CD14-positive monocyte (primary cell): Measurements from ENCODE around the gene SCN4A. TPM values are rescaled to one million over a fixed set of nuclear protein-coding genes. Genes with fewer than 3 reads are reported as not detected.
"Not testable (repeated sequence)": the region's sequence is repeated elsewhere in the genome, so short reads cannot be mapped to it uniquely, and the experiment has no call there.

ENCODE experiments used
- DNase-seq, 3 donors: peaks; one replicate each; pipeline ENCODE4 v3.0.0-alpha.2; 2011 to 2022
- H2AFZ ChIP-seq: 2 replicates; pipeline ENCODE4 v1.6.0; 2012; ENCODE audit warnings: mild to moderate bottlenecking, low read depth, low read length, inconsistent platforms; ENCODE audit not compliant: insufficient read depth, poor library complexity, severe bottlenecking
- H3K27ac ChIP-seq, 2 donors: 1 replicate in 1 of 2; 2 replicates in 1 of 2; pipeline ENCODE4 v1.5.1; 2012 to 2013; ENCODE audit warnings: low read length in 2 of 2, control low read depth in 1 of 2, inconsistent platforms in 1 of 2, low read depth in 1 of 2, mild to moderate bottlenecking in 1 of 2
- H3K27me3 ChIP-seq, 2 donors: one replicate each; pipeline versions ENCODE4 v1.6.0 to v1.6.1; 2011 to 2013; ENCODE audit warnings: low read length in 2 of 2; ENCODE audit not compliant: control insufficient read depth in 2 of 2, insufficient read depth in 2 of 2
- H3K36me3 ChIP-seq, 2 donors: replicated peaks in 1 of 2; 1 replicate in 1 of 2; 2 replicates in 1 of 2; pipeline versions ENCODE4 v1.5.1 to v1.6.1; 2012 to 2013; ENCODE audit warnings: low read length in 2 of 2, control low read depth in 1 of 2, inconsistent platforms in 1 of 2, mild to moderate bottlenecking in 1 of 2; ENCODE audit not compliant: insufficient read depth in 2 of 2, control insufficient read depth in 1 of 2
- H3K4me1 ChIP-seq, 2 donors: 1 replicate in 1 of 2; 2 replicates in 1 of 2; pipeline versions ENCODE4 v1.5.1 to v1.6.1; 2012 to 2013; ENCODE audit warnings: low read length in 2 of 2, control low read depth in 1 of 2, inconsistent platforms in 1 of 2, mild to moderate bottlenecking in 1 of 2, moderate library complexity in 1 of 2; ENCODE audit not compliant: insufficient read depth in 2 of 2, control insufficient read depth in 1 of 2
- H3K4me2 ChIP-seq: replicated peaks from 2 replicates; pipeline ENCODE3; 2012; ENCODE audit warnings: low read length, moderate library complexity, mild to moderate bottlenecking; ENCODE audit not compliant: poor library complexity, severe bottlenecking; ENCODE audit errors: extremely low read depth
- H3K4me3 ChIP-seq, 3 experiments: fragments of 200-600 bp in 1 of 3; sonication (generic) in 1 of 3; replicated peaks in 1 of 3; 1 replicate in 2 of 3; 2 replicates in 1 of 3; pipeline ENCODE4 v1.5.1; 2011 to 2013; ENCODE audit warnings: low read length in 3 of 3, mild to moderate bottlenecking in 3 of 3, control low read depth in 2 of 3, low read depth in 2 of 3, inconsistent platforms in 1 of 3, moderate library complexity in 1 of 3
- H3K79me2 ChIP-seq: 2 replicates; pipeline ENCODE4 v1.6.0; 2012; ENCODE audit warnings: mild to moderate bottlenecking, control low read depth, inconsistent platforms, low read length, moderate library complexity; ENCODE audit not compliant: insufficient read depth
- H3K9ac ChIP-seq: 2 replicates; pipeline ENCODE4 v1.6.0; 2017; ENCODE audit warnings: low read length, mild to moderate bottlenecking; ENCODE audit not compliant: insufficient read depth, poor library complexity, severe bottlenecking
- H3K9me3 ChIP-seq, 2 donors: replicated peaks in 1 of 2; 1 replicate in 1 of 2; 2 replicates in 1 of 2; pipeline versions ENCODE4 v1.5.1 to v1.6.1; 2012 to 2013; ENCODE audit warnings: low read length in 2 of 2, control low read depth in 1 of 2; ENCODE audit not compliant: control insufficient read depth in 1 of 2, insufficient read depth in 1 of 2
- H4K20me1 ChIP-seq: 2 replicates; pipeline ENCODE4 v1.6.0; 2012; ENCODE audit warnings: mild to moderate bottlenecking, low read length, control low read depth, moderate library complexity; ENCODE audit not compliant: insufficient read depth
- H3K27ac Mint-ChIP-seq, 7 donors: one replicate each; pipeline ENCODE4 v1.8.0; 2020; ENCODE audit warnings: mild to moderate bottlenecking in 7 of 7, mixed read lengths in 7 of 7, moderate library complexity in 6 of 7, inconsistent platforms in 2 of 7
- H3K27me3 Mint-ChIP-seq, 3 donors: one replicate each; pipeline ENCODE4 v1.8.0; 2021 to 2022; ENCODE audit warnings: low read depth in 3 of 3, mild to moderate bottlenecking in 3 of 3, mixed read lengths in 3 of 3, moderate library complexity in 3 of 3, inconsistent platforms in 1 of 3
- H3K36me3 Mint-ChIP-seq, 2 donors: one replicate each; pipeline ENCODE4 v1.8.0; 2020; ENCODE audit warnings: mixed read lengths in 2 of 2, inconsistent platforms in 1 of 2, mild to moderate bottlenecking in 1 of 2
- H3K4me1 Mint-ChIP-seq: one replicate; pipeline ENCODE4 v1.8.0; 2020; ENCODE audit warnings: mild to moderate bottlenecking, mixed read lengths
- H3K4me3 Mint-ChIP-seq, 2 donors: one replicate each; pipeline ENCODE4 v1.8.0; 2020; ENCODE audit warnings: mild to moderate bottlenecking in 2 of 2, mixed read lengths in 2 of 2, moderate library complexity in 1 of 2
- H3K9me3 Mint-ChIP-seq, 7 donors: one replicate each; pipeline ENCODE4 v1.8.0; 2020 to 2022; ENCODE audit warnings: mixed read lengths in 7 of 7, mild to moderate bottlenecking in 6 of 7, moderate library complexity in 6 of 7, inconsistent platforms in 2 of 7
- WGBS: methylation state at CpG from one replicate; pipeline ENCODE4 v1.1.5; 2013; ENCODE audit warnings: missing lambda C conversion rate; ENCODE audit not compliant: insufficient coverage; 5-methylcytosine and 5-hydroxymethylcytosine counted together
- intact Hi-C, 2 donors: fragments of 100-400 bp; cut with micrococcal nuclease; formaldehyde crosslinking; loops; one replicate each; pipeline versions ENCODE4 v1.15.0 to v1.15.1; 2023
- polyA plus RNA-seq, 3 donors: library from polyadenylated mRNA; depleted of rRNA in 1 of 3; unstranded in 2 of 3; stranded (reverse) in 1 of 3; fragments of 300-500 nt in 2 of 3; fragments of >200 nt in 1 of 3; fragmentation: Illumina TruSeq in 2 of 3; gene quantifications; 1 replicate in 2 of 3; 2 replicates in 1 of 3; pipeline ENCODE4 v1.2.3, GENCODE V29; 2012 to 2021
- TF ChIP-seq, protein P1 (sequence below): fragments of 200-600 bp; IDR thresholded peaks from one replicate; pipeline ENCODE4 v1.8.0; 2022; ENCODE audit warnings: antibody characterized with exemption, mild to moderate bottlenecking

Gene SCN4A
- polyA plus RNA-seq, 3 donors = not detected

DNA sequence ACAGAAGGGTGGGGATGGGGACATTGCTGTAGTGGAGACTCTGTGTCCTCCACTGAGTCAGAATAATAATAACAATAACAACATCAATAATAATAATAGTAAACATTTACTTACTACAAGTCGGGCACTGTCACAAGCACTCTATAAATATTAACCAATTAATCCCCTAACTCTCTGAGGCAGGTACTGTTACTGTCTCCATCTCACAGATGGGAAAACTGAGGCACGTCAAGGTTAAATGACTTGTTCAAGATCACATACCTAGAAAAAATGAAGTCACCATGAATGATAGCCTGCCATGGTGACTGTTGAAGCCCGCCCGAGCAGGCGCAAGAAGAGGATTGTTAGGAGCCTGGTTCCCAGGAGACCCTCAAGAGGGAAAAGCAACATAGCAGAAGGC is 35.6 kb upstream of the SCN4A start:
- Mint-ChIP-seq H3K27me3 (peaks cover 0 to 2% (median 0%) of the 10 kb centered on the region in 3 donors), H3K4me3 (peak overlapping the region in 1 of 2 donors; percentile 61), H3K36me3 (peaks cover 44 to 56% of the 10 kb centered on the region in 2 donors), H3K27ac (peak overlapping the region; percentile 74 to 98 (median 95)), H3K9me3 (peaks cover 0 to 4% (median 0%) of the 10 kb centered on the region in 7 donors), H3K4me1 (peaks cover 48% of the 10 kb centered on the region)
- Histone ChIP-seq H4K20me1 (no peaks in the 10 kb centered on the region), H3K36me3 (peaks cover 23 to 34% of the 10 kb centered on the region in 2 donors), H3K4me1 (peaks cover 30 to 43% of the 10 kb centered on the region in 2 donors), H2AFZ (no peak overlapping the region), H3K4me3 (peak overlapping the region in 1 of 3 experiments; percentile 20), H3K79me2 (peaks cover 63% of the 10 kb centered on the region), H3K27ac (peak overlapping the region; percentile 10 to 89), H3K9me3 (no peaks in the 10 kb centered on the region), H3K9ac (no peak overlapping the region), H3K4me2 (peak overlapping the region; percentile 20), H3K27me3 (no peaks in the 10 kb centered on the region)
- TF ChIP-seq, protein P1, sequence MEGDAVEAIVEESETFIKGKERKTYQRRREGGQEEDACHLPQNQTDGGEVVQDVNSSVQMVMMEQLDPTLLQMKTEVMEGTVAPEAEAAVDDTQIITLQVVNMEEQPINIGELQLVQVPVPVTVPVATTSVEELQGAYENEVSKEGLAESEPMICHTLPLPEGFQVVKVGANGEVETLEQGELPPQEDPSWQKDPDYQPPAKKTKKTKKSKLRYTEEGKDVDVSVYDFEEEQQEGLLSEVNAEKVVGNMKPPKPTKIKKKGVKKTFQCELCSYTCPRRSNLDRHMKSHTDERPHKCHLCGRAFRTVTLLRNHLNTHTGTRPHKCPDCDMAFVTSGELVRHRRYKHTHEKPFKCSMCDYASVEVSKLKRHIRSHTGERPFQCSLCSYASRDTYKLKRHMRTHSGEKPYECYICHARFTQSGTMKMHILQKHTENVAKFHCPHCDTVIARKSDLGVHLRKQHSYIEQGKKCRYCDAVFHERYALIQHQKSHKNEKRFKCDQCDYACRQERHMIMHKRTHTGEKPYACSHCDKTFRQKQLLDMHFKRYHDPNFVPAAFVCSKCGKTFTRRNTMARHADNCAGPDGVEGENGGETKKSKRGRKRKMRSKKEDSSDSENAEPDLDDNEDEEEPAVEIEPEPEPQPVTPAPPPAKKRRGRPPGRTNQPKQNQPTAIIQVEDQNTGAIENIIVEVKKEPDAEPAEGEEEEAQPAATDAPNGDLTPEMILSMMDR = no peak
- no peak for DNase-seq
- intact Hi-C loops = no loop called here
- WGBS = 98% methylated on average over 4 of the region's 5 CpGs

DNA sequence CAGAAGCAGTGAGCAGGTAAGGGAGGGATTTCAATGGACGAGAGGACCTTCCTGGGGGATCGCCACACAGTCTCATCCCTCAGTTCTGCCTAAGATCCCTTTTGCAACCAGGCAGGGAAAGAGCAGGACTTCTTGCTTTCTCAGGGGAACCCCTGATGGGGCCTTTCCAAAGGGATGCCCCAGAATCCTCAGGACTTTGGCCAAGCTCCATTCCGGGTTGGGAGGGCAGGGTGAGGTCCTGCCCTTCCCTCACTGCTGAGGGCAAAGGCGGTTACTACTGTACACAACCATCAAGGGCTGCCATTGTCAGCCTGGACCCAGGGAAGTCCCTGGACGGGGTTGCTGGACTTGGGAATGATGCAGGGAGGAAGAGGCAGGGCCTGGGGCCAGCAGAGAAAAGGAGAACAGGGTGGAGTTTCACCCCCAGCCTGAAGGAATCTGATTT is 35.1 kb upstream of the SCN4A start:
- Histone ChIP-seq H3K4me3 (no peak overlapping the region), H3K36me3 (peaks cover 28 to 39% of the 10 kb centered on the region in 2 donors), H3K79me2 (peaks cover 58% of the 10 kb centered on the region), H2AFZ (no peak overlapping the region), H3K4me1 (peaks cover 30 to 43% of the 10 kb centered on the region in 2 donors), H4K20me1 (no peaks in the 10 kb centered on the region), H3K27me3 (no peaks in the 10 kb centered on the region), H3K4me2 (peak overlapping the region; percentile 20), H3K9me3 (no peaks in the 10 kb centered on the region), H3K9ac (no peak overlapping the region), H3K27ac (peak overlapping the region; percentile 8 to 17)
- DNase-seq = no peak
- Mint-ChIP-seq H3K27me3 (peaks cover 0 to 2% (median 0%) of the 10 kb centered on the region in 3 donors), H3K4me1 (peaks cover 46% of the 10 kb centered on the region), H3K27ac (peak overlapping the region; percentile 15 to 98 (median 80)), H3K9me3 (peaks cover 0 to 4% (median 0%) of the 10 kb centered on the region in 7 donors), H3K36me3 (peaks cover 49 to 61% of the 10 kb centered on the region in 2 donors), H3K4me3 (peak overlapping the region in 1 of 2 donors; percentile 61)
- 0% methylated on average over 1 of the region's 5 CpGs for WGBS
- TF ChIP-seq, protein P1 = no peak
- intact Hi-C loops = no loop called here

DNA sequence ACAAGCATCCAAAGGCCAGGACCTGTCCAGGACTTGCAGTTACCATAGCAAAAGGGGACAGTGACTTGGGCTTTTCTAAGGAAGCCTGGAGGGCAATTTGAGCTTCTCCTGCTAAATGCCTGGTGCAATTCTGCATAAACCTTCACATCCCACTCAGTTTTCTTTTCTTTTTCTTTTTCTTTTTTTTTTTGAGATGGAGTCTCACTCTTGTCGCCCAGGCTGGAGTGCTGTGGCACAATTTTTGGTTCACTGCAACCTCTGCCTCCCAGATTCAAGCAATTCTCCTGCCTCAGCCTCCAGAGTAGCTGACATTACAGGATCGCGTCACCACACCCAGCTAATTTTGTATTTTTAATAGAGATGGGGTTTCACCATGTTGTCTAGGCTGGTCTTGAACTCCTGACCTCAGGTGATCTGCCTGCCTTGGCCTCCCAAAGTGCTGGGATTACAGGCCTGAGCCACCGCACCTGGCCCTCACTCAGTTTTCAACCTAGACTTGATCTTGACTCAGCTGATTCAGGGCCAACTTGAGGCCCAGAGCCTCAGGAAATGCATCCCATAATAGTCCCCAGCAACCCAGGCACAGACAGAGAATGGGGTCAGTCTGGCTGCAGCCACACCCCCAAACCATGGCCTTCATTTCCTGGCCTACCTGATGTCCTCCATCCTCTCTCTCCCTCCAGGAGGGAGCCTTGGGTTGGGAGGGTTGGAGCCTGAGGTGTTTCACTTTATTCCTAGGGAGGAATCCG is 34.5 kb upstream of the SCN4A start:
- H3K27me3 Mint-ChIP-seq, DNase-seq, H3K9me3 ChIP-seq, H2AFZ ChIP-seq, H3K27me3 ChIP-seq, H3K9ac ChIP-seq, H3K4me2 ChIP-seq, H3K4me3 ChIP-seq, intact Hi-C loops, H3K9me3 Mint-ChIP-seq, H4K20me1 ChIP-seq, H3K4me3 Mint-ChIP-seq: not testable (repeated sequence)
- Histone ChIP-seq H3K36me3 (peaks cover 33 to 45% of the 10 kb centered on the region in 2 donors), H3K79me2 (peaks cover 52% of the 10 kb centered on the region), H3K4me1 (peaks cover 32 to 45% of the 10 kb centered on the region in 2 donors), H3K27ac (peak overlapping the region in 1 of 2 donors; percentile 17)
- H3K27ac Mint-ChIP-seq = peak overlapping the region in 4 of 7 donors; percentile 74 to 98 (median 82)
- H3K36me3 Mint-ChIP-seq = peaks cover 53 to 65% of the 10 kb centered on the region in 2 donors
- H3K4me1 Mint-ChIP-seq = peaks cover 46% of the 10 kb centered on the region
- WGBS = 80% methylated on average over 1 of the region's 5 CpGs
